HEK293T (cell line): ENCODE results near the gene CEND1.

Source experiments
- CTCF ChIA-PET: fragments of 350-600 bp; formaldehyde crosslinking; extraction: SDS; loops from one replicate; lab custom pipeline; 2021; ENCODE audit warnings: antibody characterized with exemption, inconsistent platforms; lab: Yijun Ruan, JAX
- POLR2A ChIA-PET: fragments of 350-600 bp; formaldehyde crosslinking; extraction: SDS; loops from one replicate; lab custom pipeline; 2020; ENCODE audit warnings: antibody characterized with exemption, inconsistent platforms; lab: Yijun Ruan, JAX
- DNase-seq: peaks from one replicate; pipeline ENCODE4 v3.0.0; 2012; ENCODE audit warnings: mixed read lengths; ENCODE audit errors: extremely low spot score
- ARNT ChIP-seq: fragments of 450-650 bp; IDR thresholded peaks from 2 replicates; pipeline ENCODE4 v1.6.1; 2017; ENCODE audit warnings: mild to moderate bottlenecking
- BHLHE40 ChIP-seq: fragments of 450-650 bp; IDR thresholded peaks from 2 replicates; pipeline ENCODE4 v1.6.1; 2016; ENCODE audit warnings: mild to moderate bottlenecking, moderate library complexity, borderline replicate concordance
- CTBP1 ChIP-seq: fragments of 450-650 bp; IDR thresholded peaks from 2 replicates; pipeline ENCODE4 v1.6.1; 2016; ENCODE audit warnings: borderline replicate concordance
- ELF4 ChIP-seq: fragments of 450-650 bp; IDR thresholded peaks from 2 replicates; pipeline ENCODE4 v1.6.1; 2017; ENCODE audit warnings: antibody characterized with exemption
- FOXA1 ChIP-seq: fragments of 450-650 bp; IDR thresholded peaks from 2 replicates; pipeline ENCODE4 v1.6.1; 2016; ENCODE audit warnings: mild to moderate bottlenecking
- FOXK2 ChIP-seq: fragments of 450-650 bp; IDR thresholded peaks from 2 replicates; pipeline ENCODE4 v1.6.1; 2016; ENCODE audit warnings: mild to moderate bottlenecking
- FOXM1 ChIP-seq: fragments of 450-650 bp; IDR thresholded peaks from 2 replicates; pipeline ENCODE4 v1.6.1; 2017; ENCODE audit warnings: mild to moderate bottlenecking, borderline replicate concordance
- HDGF ChIP-seq: fragments of 450-650 bp; IDR thresholded peaks from 2 replicates; pipeline ENCODE4 v1.6.1; 2017; ENCODE audit warnings: antibody characterized with exemption, borderline replicate concordance
- L3MBTL2 ChIP-seq: fragments of 450-650 bp; conservative IDR thresholded peaks from 2 replicates; pipeline ENCODE4 v1.6.1; 2016; ENCODE audit warnings: mild to moderate bottlenecking
- LEF1 ChIP-seq: fragments of 450-650 bp; IDR thresholded peaks from 2 replicates; pipeline ENCODE4 v1.6.1; 2017; ENCODE audit warnings: mild to moderate bottlenecking, borderline replicate concordance
- NFRKB ChIP-seq: fragments of 450-650 bp; IDR thresholded peaks from 2 replicates; pipeline ENCODE4 v1.6.1; 2016; ENCODE audit warnings: mild to moderate bottlenecking, moderate library complexity
- PKNOX1 ChIP-seq: fragments of 450-650 bp; IDR thresholded peaks from 2 replicates; pipeline ENCODE4 v1.6.1; 2016
- SP1 ChIP-seq: fragments of 450-650 bp; IDR thresholded peaks from 2 replicates; pipeline ENCODE4 v1.6.1; 2017
- SUZ12 ChIP-seq: fragments of 450-650 bp; IDR thresholded peaks from 2 replicates; pipeline ENCODE4 v1.6.1; 2016; ENCODE audit warnings: mild to moderate bottlenecking
- TARDBP ChIP-seq: fragments of 450-650 bp; IDR thresholded peaks from 2 replicates; pipeline ENCODE4 v1.6.1; 2016
- ZNF384 ChIP-seq: fragments of 450-650 bp; IDR thresholded peaks from 2 replicates; pipeline ENCODE4 v1.6.1; 2016

CEND1 gene

GRCh38 chr11:813072-813455 is 23.2 kb upstream of the CEND1 start:
- no peak for DNase-seq
- ChIA-PET POLR2A (interaction anchor here (1.0 kb wide), 2 partner anchors 18 to 30 kb away, joined by 3 read pairs; partner anchors contain the start of gene TSPAN4), CTCF (no interaction called here)
- TF ChIP-seq FOXA1, result no peak
- TF ChIP-seq FOXM1, result no peak
- no peak for TF ChIP-seq PKNOX1
- no peak for TF ChIP-seq NFRKB
- no peak for TF ChIP-seq ARNT
- no peak for TF ChIP-seq ZNF384
- TF ChIP-seq L3MBTL2, result no peak
- no peak for TF ChIP-seq LEF1

- no peak for DNase-seq
- no peak for TF ChIP-seq ARNT
- no peak for TF ChIP-seq ELF4
- TF ChIP-seq ZNF384, result no peak
- no peak for TF ChIP-seq LEF1
- no peak for TF ChIP-seq HDGF
- no peak for TF ChIP-seq CTBP1
- TF ChIP-seq FOXA1, result no peak
- no peak for TF ChIP-seq SUZ12
- TF ChIP-seq PKNOX1, result no peak
- TF ChIP-seq L3MBTL2, result no peak
- TF ChIP-seq NFRKB, result no peak
- no peak for TF ChIP-seq BHLHE40
- no peak for TF ChIP-seq FOXM1
- TF ChIP-seq TARDBP, result no peak
- TF ChIP-seq FOXK2, result no peak
- TF ChIP-seq SP1, result no peak
- ChIA-PET POLR2A (interaction anchor here (1.0 to 1.6 kb wide), 2 partner anchors 19 to 21 kb away, joined by 3 to 6 read pairs; no protein-coding TSS in a partner anchor), CTCF (no interaction called here)
These were observed 22.5 kb upstream of the CEND1 start for GRCh38 chr11:812390-812789.

GRCh38 chr11:811446-812245 is 21.8 kb upstream of the CEND1 start:
- POLR2A ChIA-PET, result interaction anchor here (1.6 kb wide), 1 partner anchor 22 kb away, joined by 6 read pairs; no protein-coding TSS in a partner anchor
- CTCF ChIA-PET, result no interaction called here
- no peak for DNase-seq
- TF ChIP-seq FOXA1, result no peak
- TF ChIP-seq FOXM1, result no peak
- no peak for TF ChIP-seq ELF4
- no peak for TF ChIP-seq TARDBP
- TF ChIP-seq ARNT, result no peak
- no peak for TF ChIP-seq SUZ12
- TF ChIP-seq NFRKB, result no peak
- TF ChIP-seq PKNOX1, result no peak
- TF ChIP-seq BHLHE40, result no peak
- no peak for TF ChIP-seq FOXK2
- no peak for TF ChIP-seq CTBP1
- no peak for TF ChIP-seq SP1
- TF ChIP-seq L3MBTL2, result no peak
- no peak for TF ChIP-seq ZNF384
- TF ChIP-seq HDGF, result no peak

- CTCF ChIA-PET, result no interaction called here
- POLR2A ChIA-PET, result interaction anchor here (1.0 to 2.2 kb wide), 8 partner anchors 9 to 32 kb away, joined by 3 to 39 read pairs (median 8); partner anchors contain the start of genes CD151, PNPLA2, POLR2L and TSPAN4
These were observed 20.2 kb upstream of the CEND1 start for GRCh38 chr11:810040-810567.

GRCh38 chr11:809287-810039 is 19.6 kb upstream of the CEND1 start, which contains the start of gene RPLP2:
RPLP2 (plus strand) TSS chr11:809967; CDS start chr11:810235, 268 bp downstream.
- ChIA-PET POLR2A (interaction anchor here (0.5 to 2.2 kb wide), 11 partner anchors 9 to 88 kb away, joined by 3 to 39 read pairs (median 4); partner anchors contain the start of genes CD151, PNPLA2, POLR2L and TSPAN4), CTCF (no interaction called here)
- TF ChIP-seq SP1, result no peak
- TF ChIP-seq TARDBP, result no peak
- TF ChIP-seq ZNF384, result no peak
- TF ChIP-seq LEF1, result no peak
- TF ChIP-seq HDGF, result peak; percentile 85; the same call in 1 of the 2 replicates
- peak; percentile 90 for TF ChIP-seq ELF4
- TF ChIP-seq FOXM1, result no peak
- no peak for TF ChIP-seq BHLHE40
- no peak for TF ChIP-seq FOXA1
- TF ChIP-seq NFRKB, result no peak
- TF ChIP-seq L3MBTL2, result peak; percentile 90
- TF ChIP-seq PKNOX1, result peak; percentile 35; the same call in 1 of the 2 replicates
- no peak for TF ChIP-seq ARNT
- no peak for TF ChIP-seq CTBP1
- no peak for TF ChIP-seq FOXK2
- TF ChIP-seq SUZ12, result no peak
- peak; percentile 94 for DNase-seq

More at GRCh38 chr11:810040-810567, 20.2 kb upstream of the CEND1 start:
- TF ChIP-seq SUZ12 (no peak), ELF4 (no peak), FOXM1 (no peak), TARDBP (no peak)
- DNase-seq, result no peak
